IMR-90 (cell line): ENCODE results near the gene NDRG2. TPM values are rescaled to one million over a fixed set of nuclear protein-coding genes. Genes with fewer than 3 reads are reported as not detected.

Experiments
- ATAC-seq: fragments of 200-7000 bp; cut with Tn5 transposase; 2 replicates; pipeline ENCODE4 v1.9.1; 2020; ENCODE audit warnings: low read depth, mild to moderate bottlenecking, moderate library complexity
- BruUV-seq: library from RNA; stranded (reverse); fragments of 400-500 nt; replicated peaks from 2 replicates; lab custom pipeline; 2021; lab: Mats Ljungman, UMichigan
- CTCF ChIA-PET: fragments of 300-600 bp; formaldehyde crosslinking; extraction: SDS; loops from one replicate; lab custom pipeline; 2021; ENCODE audit warnings: antibody characterized with exemption; lab: Yijun Ruan, JAX
- POLR2A ChIA-PET: fragments of 300-600 bp; sonication (Branson Sonifier 250); formaldehyde crosslinking; loops from one replicate; lab custom pipeline; 2022; ENCODE audit warnings: antibody characterized with exemption; ENCODE audit not compliant: unreplicated experiment; lab: Charles Lee
- DNase-seq: peaks from one replicate; pipeline ENCODE4 v3.0.0; 2013
- H2AFZ ChIP-seq: replicated peaks from 2 replicates; pipeline ENCODE3; 2013; ENCODE audit warnings: low read length, mild to moderate bottlenecking; ENCODE audit not compliant: poor library complexity
- H2AK5ac ChIP-seq: 2 replicates; pipeline ENCODE4 v1.6.1; 2013; ENCODE audit warnings: low read depth, low read length, inconsistent platforms
- H2AK9ac ChIP-seq: replicated peaks from 2 replicates; pipeline ENCODE3; 2013; ENCODE audit warnings: mild to moderate bottlenecking, low read depth, low read length, moderate library complexity; ENCODE audit not compliant: poor library complexity
- H2BK120ac ChIP-seq: 2 replicates; pipeline ENCODE4 v1.6.1; 2013; ENCODE audit warnings: low read depth, low read length, inconsistent platforms
- H2BK15ac ChIP-seq: 3 replicates; pipeline ENCODE4 v1.6.1; 2013; ENCODE audit warnings: low read depth, low read length, inconsistent platforms
- H2BK20ac ChIP-seq: 2 replicates; pipeline ENCODE4 v1.6.1; 2013; ENCODE audit warnings: low read depth, mild to moderate bottlenecking, inconsistent platforms, low read length, moderate library complexity
- H2BK5ac ChIP-seq: 2 replicates; pipeline ENCODE4 v1.6.1; 2013; ENCODE audit warnings: mild to moderate bottlenecking, low read depth, low read length, inconsistent platforms; ENCODE audit not compliant: poor library complexity, severe bottlenecking
- H3K14ac ChIP-seq: replicated peaks from 2 replicates; pipeline ENCODE4 v1.6.1; 2013; ENCODE audit warnings: low read depth, low read length, inconsistent platforms
- H3K18ac ChIP-seq: 2 replicates; pipeline ENCODE4 v1.6.1; 2013; ENCODE audit warnings: low read depth, low read length, control low read depth
- H3K23ac ChIP-seq: 2 replicates; pipeline ENCODE4 v1.6.1; 2013; ENCODE audit warnings: low read depth, low read length, inconsistent platforms
- H3K27ac ChIP-seq: 2 replicates; pipeline ENCODE4 v1.5.1; 2013; ENCODE audit warnings: mild to moderate bottlenecking, control low read depth, low read length; ENCODE audit not compliant: insufficient read depth
- H3K27me3 ChIP-seq: 2 replicates; pipeline ENCODE4 v1.6.1; 2013; ENCODE audit warnings: low read length; ENCODE audit not compliant: control insufficient read depth, insufficient read depth
- H3K36me3 ChIP-seq: 2 replicates; pipeline ENCODE4 v1.6.1; 2013; ENCODE audit warnings: low read length, mixed read lengths; ENCODE audit not compliant: control insufficient read depth, insufficient read depth
- H3K4ac ChIP-seq: 2 replicates; pipeline ENCODE4 v1.6.1; 2013; ENCODE audit warnings: low read depth, low read length, inconsistent platforms
- H3K4me1 ChIP-seq: 2 replicates; pipeline ENCODE4 v1.6.1; 2013; ENCODE audit warnings: low read length, mixed read lengths; ENCODE audit not compliant: control insufficient read depth, insufficient read depth
- H3K4me2 ChIP-seq: 2 replicates; pipeline ENCODE4 v1.6.1; 2013; ENCODE audit warnings: low read depth, mild to moderate bottlenecking, control low read depth, low read length, moderate library complexity
- H3K4me3 ChIP-seq: 2 replicates; pipeline ENCODE4 v1.5.1; 2013; ENCODE audit warnings: low read depth, mild to moderate bottlenecking, control low read depth, low read length, moderate library complexity; ENCODE audit not compliant: insufficient read depth
- H3K56ac ChIP-seq: 2 replicates; pipeline ENCODE4 v1.6.1; 2013; ENCODE audit warnings: low read length, inconsistent platforms; ENCODE audit not compliant: insufficient read depth; ENCODE audit errors: extremely low read depth
- H3K79me1 ChIP-seq, 2 experiments: 2 replicates each; pipeline ENCODE4 v1.6.1; 2013; ENCODE audit warnings: low read length in 2 of 2, inconsistent platforms in 1 of 2, low read depth in 1 of 2
- H3K9ac ChIP-seq: 2 replicates; pipeline ENCODE4 v1.6.1; 2013; ENCODE audit warnings: low read depth, low read length, control low read depth
- H3K9me1 ChIP-seq: 2 replicates; pipeline ENCODE4 v1.6.1; 2013; ENCODE audit warnings: low read length, inconsistent platforms; ENCODE audit not compliant: insufficient read depth
- H3K9me3 ChIP-seq: 2 replicates; pipeline ENCODE4 v1.6.1; 2013; ENCODE audit warnings: low read length; ENCODE audit not compliant: control insufficient read depth, insufficient read depth
- H4K20me1 ChIP-seq: 2 replicates; pipeline ENCODE4 v1.6.1; 2013; ENCODE audit warnings: low read length, inconsistent platforms; ENCODE audit not compliant: insufficient read depth
- H4K5ac ChIP-seq: 2 replicates; pipeline ENCODE4 v1.6.1; 2013; ENCODE audit warnings: mild to moderate bottlenecking, low read depth, low read length, control low read depth
- H4K8ac ChIP-seq, 2 experiments: 2 replicates each; pipeline ENCODE4 v1.6.1; 2013; ENCODE audit warnings: low read depth in 2 of 2, low read length in 2 of 2, control low read depth in 1 of 2, inconsistent platforms in 1 of 2
- H4K91ac ChIP-seq: 2 replicates; pipeline ENCODE4 v1.6.1; 2013; ENCODE audit warnings: low read depth, low read length, inconsistent platforms; ENCODE audit not compliant: insufficient read depth
- BHLHE40 ChIP-seq: fragments of 150-350 bp; IDR thresholded peaks from 2 replicates; pipeline ENCODE4 v1.6.1; 2016; ENCODE audit warnings: mild to moderate bottlenecking, low read depth, low read length
- CEBPB ChIP-seq: IDR thresholded peaks from 2 replicates; pipeline ENCODE4 v1.6.1; 2012; ENCODE audit warnings: low read depth, low read length, improper control_type of control experiment
- CHD1 ChIP-seq: IDR thresholded peaks from 2 replicates; pipeline ENCODE4 v1.6.1; 2012; ENCODE audit warnings: low read depth, low read length, improper control_type of control experiment
- CTCF ChIP-seq: conservative IDR thresholded peaks from 2 replicates; pipeline ENCODE4 v1.5.1; 2012; ENCODE audit warnings: mild to moderate bottlenecking, low read depth, low read length, improper control_type of control experiment
- ELK1 ChIP-seq: fragments of 150-350 bp; IDR thresholded peaks from 2 replicates; pipeline ENCODE4 v1.6.1; 2016; ENCODE audit warnings: low read depth, mild to moderate bottlenecking, low read length, moderate library complexity, borderline replicate concordance
- FOS ChIP-seq: fragments of 150-350 bp; IDR thresholded peaks from 2 replicates; pipeline ENCODE4 v1.6.1; 2016; ENCODE audit warnings: low read depth, low read length
- MAFK ChIP-seq: IDR thresholded peaks from 2 replicates; pipeline ENCODE4 v1.6.1; 2012; ENCODE audit warnings: low read depth, low read length, improper control_type of control experiment
- MAZ ChIP-seq: IDR thresholded peaks from 2 replicates; pipeline ENCODE4 v1.6.1; 2012; ENCODE audit warnings: low read depth, mild to moderate bottlenecking, low read length, improper control_type of control experiment, moderate library complexity, borderline replicate concordance
- MXI1 ChIP-seq: IDR thresholded peaks from 2 replicates; pipeline ENCODE4 v1.6.1; 2012; ENCODE audit warnings: low read depth, mild to moderate bottlenecking, low read length, moderate library complexity, borderline replicate concordance
- NFE2L2 ChIP-seq: fragments of 150-350 bp; IDR thresholded peaks from 2 replicates; pipeline ENCODE4 v1.6.1; 2016; ENCODE audit warnings: low read depth, mild to moderate bottlenecking, low read length
- POLR2A ChIP-seq: IDR thresholded peaks from 2 replicates; pipeline ENCODE4 v1.6.1; 2012; ENCODE audit warnings: mild to moderate bottlenecking, low read depth, low read length
- RAD21 ChIP-seq: IDR thresholded peaks from 2 replicates; pipeline ENCODE4 v1.6.1; 2012; ENCODE audit warnings: low read length, improper control_type of control experiment
- RCOR1 ChIP-seq: IDR thresholded peaks from 2 replicates; pipeline ENCODE4 v1.6.1; 2012; ENCODE audit warnings: mild to moderate bottlenecking, low read length, improper control_type of control experiment; ENCODE audit not compliant: insufficient replicate concordance
- RFX5 ChIP-seq: IDR thresholded peaks from 2 replicates; pipeline ENCODE4 v1.8.0; 2012; ENCODE audit warnings: low read depth, mild to moderate bottlenecking, low read length, moderate library complexity
- SMC3 ChIP-seq: fragments of 150-350 bp; IDR thresholded peaks from 2 replicates; pipeline ENCODE4 v1.6.1; 2016; ENCODE audit warnings: low read depth, mild to moderate bottlenecking, antibody characterized with exemption, low read length, moderate library complexity
- WGBS, 2 experiments: methylation state at CpG; one replicate each; pipeline versions ENCODE4 v1.1.5 to v1.1.7; 2013; ENCODE audit warnings: missing lambda C conversion rate in 2 of 2; ENCODE audit not compliant: insufficient read length in 1 of 2; ENCODE audit errors: extremely low coverage in 2 of 2; 5-methylcytosine and 5-hydroxymethylcytosine counted together
- dilution Hi-C: fragments of 300-500 bp; cut with HindIII; formaldehyde crosslinking; loops from one replicate; pipeline ENCODE4 v1.14.3; 2018; ENCODE audit warnings: low sequenced_read_pairs; ENCODE audit not compliant: unreplicated experiment
- in situ Hi-C: fragments of 300-500 bp; cut with MboI; formaldehyde crosslinking; loops from 3 replicates; pipeline ENCODE4 v1.14.3; 2019; ENCODE audit warnings: low sequenced_read_pairs, inconsistent platforms, mixed read lengths
- intact Hi-C: fragments of 100-400 bp; cut with micrococcal nuclease; formaldehyde crosslinking; loops from 2 replicates; pipeline ENCODE4 v1.10.0; 2022
- polyA plus RNA-seq, 3 experiments: library from polyadenylated mRNA; depleted of rRNA; stranded (reverse); fragments of >200 nt; gene quantifications; 2 replicates each; pipeline ENCODE4 v1.2.3, GENCODE V29; 2012; ENCODE audit warnings: low replicate concordance in 1 of 3
- total RNA-seq: library from RNA; depleted of rRNA; stranded (reverse); fragments of >200 nt; gene quantifications from 2 replicates; pipeline ENCODE4 v1.2.3, GENCODE V29; 2012
- TF ChIP-seq, protein P1 (sequence below): fragments of 150-350 bp; IDR thresholded peaks from 2 replicates; pipeline ENCODE4 v1.6.1; 2017; ENCODE audit warnings: mild to moderate bottlenecking, antibody characterized with exemption, low read length, low read depth

The NDRG2 gene
- total and polyA plus RNA-seq, 2 of the 4 experiments (the other 2 are of a cell fraction) = 0.36 to 1.5 TPM

- H3K4me2 ChIP-seq = no peak overlapping the region
- H3K79me1 ChIP-seq = no peaks in the 10 kb centered on the region
- dilution Hi-C loops = no loop called here
- no peaks in the 10 kb centered on the region for H3K36me3 ChIP-seq
- no peak overlapping the region for H2BK120ac ChIP-seq
- DNase-seq (no peak), ATAC-seq (peak; percentile 35; the same call in 1 of the 2 replicates)
- H3K27ac ChIP-seq = no peak overlapping the region
- H3K14ac ChIP-seq = no peak overlapping the region
- POLR2A ChIA-PET = no interaction called here
- H3K4me1 ChIP-seq = peaks cover 4% of the 10 kb centered on the region; the same call in 1 of the 2 replicates
- WGBS, 2 experiments = no CpG with 5 or more reads among the region's 2 CpGs
- H4K91ac ChIP-seq = no peak overlapping the region
- no peak overlapping the region for H2BK20ac ChIP-seq
- no peak overlapping the region for H3K18ac ChIP-seq
- CTCF ChIA-PET = interaction anchor here (0.6 to 2.6 kb wide), 4 partner anchors 20 to 76 kb away, joined by 3 to 14 read pairs (median 6); no protein-coding TSS in a partner anchor
- H2AFZ ChIP-seq = no peak overlapping the region
- no peak overlapping the region for H3K56ac ChIP-seq
- H2AK9ac ChIP-seq = no peak overlapping the region
- BruUV-seq = no TSS peak
- H3K9ac ChIP-seq = no peak overlapping the region
- H2AK5ac ChIP-seq = no peak overlapping the region
- peaks cover 25% of the 10 kb centered on the region for H3K27me3 ChIP-seq
- intact Hi-C loops = no loop called here
- in situ Hi-C loops = no loop called here
- no peak overlapping the region for H4K5ac ChIP-seq
- H2BK15ac ChIP-seq = no peak overlapping the region
- H3K9me1 ChIP-seq = no peaks in the 10 kb centered on the region
- H3K23ac ChIP-seq = no peak overlapping the region
- no peaks in the 10 kb centered on the region for H3K9me3 ChIP-seq
- TF ChIP-seq ELK1 (no peak), POLR2A (no peak), SMC3 (no peak), NFE2L2 (no peak), FOS (no peak), MAZ (no peak), RCOR1 (no peak), CEBPB (no peak), RAD21 (no peak), CHD1 (no peak), MXI1 (no peak), CTCF (no peak), MAFK (no peak), RFX5 (no peak), BHLHE40 (no peak)
- TF ChIP-seq, protein P1, sequence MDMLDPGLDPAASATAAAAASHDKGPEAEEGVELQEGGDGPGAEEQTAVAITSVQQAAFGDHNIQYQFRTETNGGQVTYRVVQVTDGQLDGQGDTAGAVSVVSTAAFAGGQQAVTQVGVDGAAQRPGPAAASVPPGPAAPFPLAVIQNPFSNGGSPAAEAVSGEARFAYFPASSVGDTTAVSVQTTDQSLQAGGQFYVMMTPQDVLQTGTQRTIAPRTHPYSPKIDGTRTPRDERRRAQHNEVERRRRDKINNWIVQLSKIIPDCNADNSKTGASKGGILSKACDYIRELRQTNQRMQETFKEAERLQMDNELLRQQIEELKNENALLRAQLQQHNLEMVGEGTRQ = no peak
- no peaks in the 10 kb centered on the region for H4K20me1 ChIP-seq
- no peak overlapping the region for H3K4me3 ChIP-seq
- no peak overlapping the region for H4K8ac ChIP-seq
- no peak overlapping the region for H2BK5ac ChIP-seq
- H3K4ac ChIP-seq = no peak overlapping the region
These were observed 22.5 kb upstream of the NDRG2 start for GRCh38 chr14:21047378-21047781.
